ENCODE results near the gene DERA.

The DERA gene

GRCh38 chr12:16021026-16021425, 109.9 kb downstream of the DERA start:
- Histone ChIP-seq H2AFZ (ENCODE audit: low read length) (no peak overlapping the region), H3K4me3 (ENCODE audit: low read depth, low read length, poor library complexity, severe bottlenecking) (no peak overlapping the region), H3K79me2 (ENCODE audit: insufficient read depth, low read length) (no peaks in the 10 kb centered on the region), H4K20me1 (ENCODE audit: insufficient read depth, low read length) (no peaks in the 10 kb centered on the region), H3K9me2 (ENCODE audit: low read depth, low read length) (no peaks in the 10 kb centered on the region), H3K36me3 (ENCODE audit: insufficient read depth, low read length) (peaks cover 10% of the 10 kb centered on the region), H3K27ac (ENCODE audit: low read depth, low read length, poor library complexity, severe bottlenecking) (no peak overlapping the region), H3K4me1 (ENCODE audit: insufficient read depth, low read length, severe bottlenecking) (no peaks in the 10 kb centered on the region), H3K4me2 (ENCODE audit: low read length) (no peak overlapping the region), H3K9me3 (ENCODE audit: low read length) (0 out of 2 replicates have a peak, but pooled peaks cover 4% of the 10 kb centered on the region), H3F3A (ENCODE audit: insufficient read depth, low read length) (no peaks in the 10 kb centered on the region), H3K27me3 (ENCODE audit: insufficient read depth, low read length) (no peaks in the 10 kb centered on the region), H3K9ac (ENCODE audit: low read length) (no peak overlapping the region)
- TF ChIP-seq CTCF (IDR thresholded peaks at IDR 0.05; ENCODE audit: low read length) (no peak), EZH2 (IDR thresholded peaks at IDR 0.05; ENCODE audit: borderline replicate concordance, low read length) (no peak)

GRCh38 chr12:16021676-16022075, 110.5 kb downstream of the DERA start:
- Histone ChIP-seq H3K9me2 (ENCODE audit: low read depth, low read length) (no peaks in the 10 kb centered on the region), H3K27me3 (ENCODE audit: insufficient read depth, low read length) (no peaks in the 10 kb centered on the region), H3K79me2 (ENCODE audit: insufficient read depth, low read length) (no peaks in the 10 kb centered on the region), H3F3A (ENCODE audit: insufficient read depth, low read length) (no peaks in the 10 kb centered on the region), H3K4me1 (ENCODE audit: insufficient read depth, low read length, severe bottlenecking) (no peaks in the 10 kb centered on the region), H3K9ac (ENCODE audit: low read length) (no peak overlapping the region), H2AFZ (ENCODE audit: low read length) (no peak overlapping the region), H4K20me1 (ENCODE audit: insufficient read depth, low read length) (no peaks in the 10 kb centered on the region), H3K36me3 (ENCODE audit: insufficient read depth, low read length) (peaks cover 10% of the 10 kb centered on the region), H3K4me2 (ENCODE audit: low read length) (no peak overlapping the region), H3K27ac (ENCODE audit: low read depth, low read length, poor library complexity, severe bottlenecking) (no peak overlapping the region), H3K4me3 (ENCODE audit: low read depth, low read length, poor library complexity, severe bottlenecking) (no peak overlapping the region), H3K9me3 (ENCODE audit: low read length) (0 out of 2 replicates have a peak, but pooled peaks cover 4% of the 10 kb centered on the region)
- TF ChIP-seq EZH2 (IDR thresholded peaks at IDR 0.05; ENCODE audit: borderline replicate concordance, low read length) (no peak), CTCF (IDR thresholded peaks at IDR 0.05; ENCODE audit: low read length) (no peak)

GRCh38 chr12:16027002-16027401, 115.9 kb downstream of the DERA start:
- no peaks in the 10 kb centered on the region for H3K27me3 ChIP-seq (ENCODE audit: insufficient read depth, low read length)
- no peak overlapping the region for H3K4me3 ChIP-seq (ENCODE audit: low read depth, low read length, poor library complexity, severe bottlenecking)
- H3K79me2 ChIP-seq (ENCODE audit: insufficient read depth, low read length), result no peaks in the 10 kb centered on the region
- H3K4me2 ChIP-seq (ENCODE audit: low read length), result no peak overlapping the region
- TF ChIP-seq CTCF (IDR thresholded peaks at IDR 0.05; ENCODE audit: low read length) (no peak), EZH2 (IDR thresholded peaks at IDR 0.05; ENCODE audit: borderline replicate concordance, low read length) (no peak)
- H2AFZ ChIP-seq (ENCODE audit: low read length), result no peak overlapping the region
- no peak overlapping the region for H3K9ac ChIP-seq (ENCODE audit: low read length)
- no peaks in the 10 kb centered on the region for H3K9me3 ChIP-seq (ENCODE audit: low read length)
- no peaks in the 10 kb centered on the region for H4K20me1 ChIP-seq (ENCODE audit: insufficient read depth, low read length)
- H3K4me1 ChIP-seq (ENCODE audit: insufficient read depth, low read length, severe bottlenecking), result no peaks in the 10 kb centered on the region
- H3K27ac ChIP-seq (ENCODE audit: low read depth, low read length, poor library complexity, severe bottlenecking), result no peak overlapping the region
- no peaks in the 10 kb centered on the region for H3K9me2 ChIP-seq (ENCODE audit: low read depth, low read length)
- no peaks in the 10 kb centered on the region for H3K36me3 ChIP-seq (ENCODE audit: insufficient read depth, low read length)
- no peaks in the 10 kb centered on the region for H3F3A ChIP-seq (ENCODE audit: insufficient read depth, low read length)

Data from OCI-LY1 (cell line).